ENCODE measurements around the gene MBOAT2.

MBOAT2 gene

GRCh38 chr2:9010866-9011265, 7.4 kb upstream of the MBOAT2 start:
- H3K27ac ChIP-seq (ENCODE audit: low read depth, low read length), result no peak overlapping the region
- H3K4me1 ChIP-seq (ENCODE audit: control insufficient read depth, insufficient read depth, low read length), result no peaks in the 10 kb centered on the region
- H3K9ac ChIP-seq (ENCODE audit: low read length), result no peak overlapping the region
- no peak overlapping the region for H3K4me3 ChIP-seq (ENCODE audit: low read length)
- H3K36me3 ChIP-seq (ENCODE audit: control insufficient read depth, insufficient read depth, low read length), result no peaks in the 10 kb centered on the region
- no peaks in the 10 kb centered on the region for H3K27me3 ChIP-seq (ENCODE audit: control insufficient read depth, insufficient read depth, low read length)

- no peak overlapping the region for H3K27ac ChIP-seq (ENCODE audit: low read depth, low read length)
- no peaks in the 10 kb centered on the region for H3K27me3 ChIP-seq (ENCODE audit: control insufficient read depth, insufficient read depth, low read length)
- no peak overlapping the region for H3K4me3 ChIP-seq (ENCODE audit: low read length)
- H3K9ac ChIP-seq (ENCODE audit: low read length), result no peak overlapping the region
- H3K36me3 ChIP-seq (ENCODE audit: control insufficient read depth, insufficient read depth, low read length), result no peaks in the 10 kb centered on the region
- peaks cover 3% of the 10 kb centered on the region for H3K4me1 ChIP-seq (ENCODE audit: control insufficient read depth, insufficient read depth, low read length)
These were observed 5.6 kb upstream of the MBOAT2 start for GRCh38 chr2:9008951-9009664.

- no peaks in the 10 kb centered on the region for H3K27me3 ChIP-seq (ENCODE audit: control insufficient read depth, insufficient read depth, low read length)
- no peak overlapping the region for H3K27ac ChIP-seq (ENCODE audit: low read depth, low read length)
- peaks cover 3% of the 10 kb centered on the region for H3K4me1 ChIP-seq (ENCODE audit: control insufficient read depth, insufficient read depth, low read length)
- H3K4me3 ChIP-seq (ENCODE audit: low read length), result no peak overlapping the region
- no peak overlapping the region for H3K9ac ChIP-seq (ENCODE audit: low read length)
- no peaks in the 10 kb centered on the region for H3K36me3 ChIP-seq (ENCODE audit: control insufficient read depth, insufficient read depth, low read length)
These were observed 2.9 kb upstream of the MBOAT2 start for GRCh38 chr2:9006368-9006767.

GRCh38 chr2:9004338-9005204, 1.1 kb upstream of the MBOAT2 start:
- H3K36me3 ChIP-seq (ENCODE audit: control insufficient read depth, insufficient read depth, low read length), result no peaks in the 10 kb centered on the region
- H3K9ac ChIP-seq (ENCODE audit: low read length), result peak overlapping the region; percentile 45
- H3K27ac ChIP-seq (ENCODE audit: low read depth, low read length), result peak overlapping the region; percentile 56
- peak overlapping the region; percentile 73 for H3K4me3 ChIP-seq (ENCODE audit: low read length)
- H3K4me1 ChIP-seq (ENCODE audit: control insufficient read depth, insufficient read depth, low read length), result peaks cover 3% of the 10 kb centered on the region
- H3K27me3 ChIP-seq (ENCODE audit: control insufficient read depth, insufficient read depth, low read length), result no peaks in the 10 kb centered on the region

- no peak overlapping the region for H3K9ac ChIP-seq (ENCODE audit: low read length)
- H3K4me1 ChIP-seq (ENCODE audit: control insufficient read depth, insufficient read depth, low read length), result peaks cover 3% of the 10 kb centered on the region
- H3K27me3 ChIP-seq (ENCODE audit: control insufficient read depth, insufficient read depth, low read length), result no peaks in the 10 kb centered on the region
- no peaks in the 10 kb centered on the region for H3K36me3 ChIP-seq (ENCODE audit: control insufficient read depth, insufficient read depth, low read length)
- H3K27ac ChIP-seq (ENCODE audit: low read depth, low read length), result no peak overlapping the region
- peak overlapping the region; percentile 57 for H3K4me3 ChIP-seq (ENCODE audit: low read length)
These were observed 193 bp downstream of the MBOAT2 start for GRCh38 chr2:9003366-9003615.

- peaks cover 3% of the 10 kb centered on the region for H3K4me1 ChIP-seq (ENCODE audit: control insufficient read depth, insufficient read depth, low read length)
- H3K9ac ChIP-seq (ENCODE audit: low read length), result no peak overlapping the region
- no peaks in the 10 kb centered on the region for H3K36me3 ChIP-seq (ENCODE audit: control insufficient read depth, insufficient read depth, low read length)
- no peak overlapping the region for H3K27ac ChIP-seq (ENCODE audit: low read depth, low read length)
- peak overlapping the region; percentile 57 for H3K4me3 ChIP-seq (ENCODE audit: low read length)
- no peaks in the 10 kb centered on the region for H3K27me3 ChIP-seq (ENCODE audit: control insufficient read depth, insufficient read depth, low read length)
These were observed 683 bp downstream of the MBOAT2 start for GRCh38 chr2:9002637-9003365.

- H3K36me3 ChIP-seq (ENCODE audit: control insufficient read depth, insufficient read depth, low read length), result no peaks in the 10 kb centered on the region
- H3K4me1 ChIP-seq (ENCODE audit: control insufficient read depth, insufficient read depth, low read length), result peaks cover 3% of the 10 kb centered on the region
- no peak overlapping the region for H3K27ac ChIP-seq (ENCODE audit: low read depth, low read length)
- H3K4me3 ChIP-seq (ENCODE audit: low read length), result no peak overlapping the region
- no peak overlapping the region for H3K9ac ChIP-seq (ENCODE audit: low read length)
- H3K27me3 ChIP-seq (ENCODE audit: control insufficient read depth, insufficient read depth, low read length), result no peaks in the 10 kb centered on the region
These were observed 1.2 kb downstream of the MBOAT2 start for GRCh38 chr2:9002313-9002636.

- no peaks in the 10 kb centered on the region for H3K27me3 ChIP-seq (ENCODE audit: control insufficient read depth, insufficient read depth, low read length)
- H3K4me3 ChIP-seq (ENCODE audit: low read length), result no peak overlapping the region
- H3K36me3 ChIP-seq (ENCODE audit: control insufficient read depth, insufficient read depth, low read length), result no peaks in the 10 kb centered on the region
- H3K9ac ChIP-seq (ENCODE audit: low read length), result no peak overlapping the region
- H3K4me1 ChIP-seq (ENCODE audit: control insufficient read depth, insufficient read depth, low read length), result peaks cover 3% of the 10 kb centered on the region
- H3K27ac ChIP-seq (ENCODE audit: low read depth, low read length), result no peak overlapping the region
These were observed 1.7 kb downstream of the MBOAT2 start for GRCh38 chr2:9001778-9002177.

- no peak overlapping the region for H3K9ac ChIP-seq (ENCODE audit: low read length)
- H3K4me1 ChIP-seq (ENCODE audit: control insufficient read depth, insufficient read depth, low read length), result peaks cover 3% of the 10 kb centered on the region
- H3K27ac ChIP-seq (ENCODE audit: low read depth, low read length), result no peak overlapping the region
- no peak overlapping the region for H3K4me3 ChIP-seq (ENCODE audit: low read length)
- H3K27me3 ChIP-seq (ENCODE audit: control insufficient read depth, insufficient read depth, low read length), result no peaks in the 10 kb centered on the region
- H3K36me3 ChIP-seq (ENCODE audit: control insufficient read depth, insufficient read depth, low read length), result no peaks in the 10 kb centered on the region
These were observed 2.3 kb downstream of the MBOAT2 start for GRCh38 chr2:9001229-9001628.

- Histone ChIP-seq H3K27me3 (ENCODE audit: control insufficient read depth, insufficient read depth, low read length) (no peaks in the 10 kb centered on the region), H3K4me1 (ENCODE audit: control insufficient read depth, insufficient read depth, low read length) (peaks cover 3% of the 10 kb centered on the region), H3K36me3 (ENCODE audit: control insufficient read depth, insufficient read depth, low read length) (no peaks in the 10 kb centered on the region), H3K4me3 (ENCODE audit: low read length) (no peak overlapping the region), H3K27ac (ENCODE audit: low read depth, low read length) (no peak overlapping the region), H3K9ac (ENCODE audit: low read length) (no peak overlapping the region)
These were observed 3.0 kb downstream of the MBOAT2 start for GRCh38 chr2:9000442-9000841.

- Histone ChIP-seq H3K36me3 (ENCODE audit: control insufficient read depth, insufficient read depth, low read length) (no peaks in the 10 kb centered on the region), H3K9ac (ENCODE audit: low read length) (no peak overlapping the region), H3K4me1 (ENCODE audit: control insufficient read depth, insufficient read depth, low read length) (peaks cover 3% of the 10 kb centered on the region), H3K4me3 (ENCODE audit: low read length) (no peak overlapping the region), H3K27ac (ENCODE audit: low read depth, low read length) (no peak overlapping the region), H3K27me3 (ENCODE audit: control insufficient read depth, insufficient read depth, low read length) (no peaks in the 10 kb centered on the region)
These were observed 3.7 kb downstream of the MBOAT2 start for GRCh38 chr2:8999797-9000196.

GRCh38 chr2:8999102-8999446, 4.4 kb downstream of the MBOAT2 start:
- Histone ChIP-seq H3K27ac (ENCODE audit: low read depth, low read length) (no peak overlapping the region), H3K4me3 (ENCODE audit: low read length) (no peak overlapping the region), H3K36me3 (ENCODE audit: control insufficient read depth, insufficient read depth, low read length) (no peaks in the 10 kb centered on the region), H3K4me1 (ENCODE audit: control insufficient read depth, insufficient read depth, low read length) (no peaks in the 10 kb centered on the region), H3K27me3 (ENCODE audit: control insufficient read depth, insufficient read depth, low read length) (no peaks in the 10 kb centered on the region), H3K9ac (ENCODE audit: low read length) (no peak overlapping the region)
